Measurements from ENCODE around the gene ACTR1B. TPM values are rescaled to one million over a fixed set of nuclear protein-coding genes. Genes with fewer than 3 reads are reported as not detected.
A peak's percentile ranks its signal among the peaks of the same experiment; 100 is the strongest.

ACTR1B gene
- total RNA-seq, 1 donor from 2014 or later: 39.5 TPM

DNA sequence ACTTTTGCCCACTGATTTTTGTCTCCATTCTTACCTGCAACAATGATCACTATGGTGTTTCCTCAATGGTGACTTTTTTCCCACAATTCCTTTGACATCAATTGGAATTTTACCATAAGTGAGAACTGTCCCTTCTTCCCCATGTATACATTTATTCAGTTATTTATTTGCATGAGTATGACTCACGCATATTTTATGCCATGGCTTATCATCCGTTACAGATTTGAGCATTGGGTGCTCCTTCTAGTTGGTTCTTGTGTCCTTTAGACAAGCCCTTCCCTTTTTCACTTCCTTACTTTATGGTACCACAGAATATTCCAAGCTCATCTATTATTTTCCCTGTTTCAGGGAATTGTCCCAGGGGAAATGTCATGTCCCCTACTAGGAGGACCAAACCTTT is 10.4 kb downstream of the ACTR1B start:
- Histone ChIP-seq H3K36me3 (peaks cover 0 to 32% of the 10 kb centered on the region in 2 donors), H3K27ac (no peak overlapping the region), H3K9me3 (no peaks in the 10 kb centered on the region), H3K27me3 (no peaks in the 10 kb centered on the region), H3K4me1 (no peaks in the 10 kb centered on the region), H3K4me3 (no peak overlapping the region)
- intact Hi-C loops (cut with DNase I): no loop called here
- TF ChIP-seq POLR2A (IDR thresholded peaks at IDR 0.05) (no peak), POLR2AphosphoS5 (IDR thresholded peaks at IDR 0.05; ENCODE audit: insufficient read depth in 1 of 2, low read depth in 1 of 2) (no peak)
- TF ChIP-seq, protein P1, sequence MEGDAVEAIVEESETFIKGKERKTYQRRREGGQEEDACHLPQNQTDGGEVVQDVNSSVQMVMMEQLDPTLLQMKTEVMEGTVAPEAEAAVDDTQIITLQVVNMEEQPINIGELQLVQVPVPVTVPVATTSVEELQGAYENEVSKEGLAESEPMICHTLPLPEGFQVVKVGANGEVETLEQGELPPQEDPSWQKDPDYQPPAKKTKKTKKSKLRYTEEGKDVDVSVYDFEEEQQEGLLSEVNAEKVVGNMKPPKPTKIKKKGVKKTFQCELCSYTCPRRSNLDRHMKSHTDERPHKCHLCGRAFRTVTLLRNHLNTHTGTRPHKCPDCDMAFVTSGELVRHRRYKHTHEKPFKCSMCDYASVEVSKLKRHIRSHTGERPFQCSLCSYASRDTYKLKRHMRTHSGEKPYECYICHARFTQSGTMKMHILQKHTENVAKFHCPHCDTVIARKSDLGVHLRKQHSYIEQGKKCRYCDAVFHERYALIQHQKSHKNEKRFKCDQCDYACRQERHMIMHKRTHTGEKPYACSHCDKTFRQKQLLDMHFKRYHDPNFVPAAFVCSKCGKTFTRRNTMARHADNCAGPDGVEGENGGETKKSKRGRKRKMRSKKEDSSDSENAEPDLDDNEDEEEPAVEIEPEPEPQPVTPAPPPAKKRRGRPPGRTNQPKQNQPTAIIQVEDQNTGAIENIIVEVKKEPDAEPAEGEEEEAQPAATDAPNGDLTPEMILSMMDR (IDR thresholded peaks at IDR 0.05): no peak
- DNase-seq (ENCODE audit: extremely low spot score in 2 of 2): no peak

DNA sequence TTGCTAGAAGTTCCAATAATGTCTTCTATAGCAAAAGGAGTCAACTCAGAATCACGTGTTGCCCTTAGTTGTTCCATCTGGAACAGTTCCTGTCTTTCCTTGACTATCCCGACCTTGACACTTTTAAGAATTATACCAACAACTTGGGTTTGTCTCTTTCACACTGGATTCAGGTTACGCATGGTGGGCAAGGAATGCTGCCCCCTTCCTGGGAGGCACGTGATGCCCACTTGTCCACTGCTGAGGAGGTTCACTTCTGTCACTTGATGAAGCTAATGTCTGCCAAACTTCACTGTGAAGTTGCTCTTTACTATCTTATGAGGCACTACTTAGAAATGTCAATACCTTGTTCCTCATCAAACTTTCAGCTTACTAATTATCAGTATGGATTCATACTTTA is 12.7 kb downstream of the ACTR1B start:
- TF ChIP-seq, protein P1 (IDR thresholded peaks at IDR 0.05): no peak
- TF ChIP-seq POLR2A (IDR thresholded peaks at IDR 0.05) (no peak), POLR2AphosphoS5 (IDR thresholded peaks at IDR 0.05; ENCODE audit: insufficient read depth in 1 of 2, low read depth in 1 of 2) (no peak)
- Histone ChIP-seq H3K4me1 (peaks cover 13% of the 10 kb centered on the region), H3K9me3 (no peaks in the 10 kb centered on the region), H3K36me3 (peaks cover 0 to 24% of the 10 kb centered on the region in 2 donors), H3K4me3 (no peak overlapping the region), H3K27me3 (no peaks in the 10 kb centered on the region), H3K27ac (no peak overlapping the region)
- intact Hi-C loops (cut with DNase I): no loop called here
- no peak for DNase-seq (ENCODE audit: extremely low spot score in 2 of 2)

DNA sequence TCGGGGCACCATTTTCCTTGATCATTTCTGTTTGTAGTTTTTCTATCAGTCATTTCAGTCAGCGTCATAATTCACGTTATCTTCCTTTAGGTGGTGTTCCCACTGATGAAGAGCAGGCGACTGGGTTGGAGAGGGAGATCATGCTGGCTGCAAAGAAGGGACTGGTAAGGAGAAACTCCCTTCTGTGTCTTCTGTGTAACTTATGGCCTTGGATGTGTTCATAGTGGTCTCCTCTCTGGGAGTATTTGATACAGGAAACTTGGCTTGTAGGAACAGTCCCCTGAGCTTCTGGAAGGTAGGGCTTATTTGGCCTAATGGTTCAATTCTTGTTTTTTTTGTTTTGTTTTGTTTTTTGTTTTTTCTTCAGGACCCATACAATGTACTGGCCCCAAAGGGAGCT is 16.9 kb downstream of the ACTR1B start:
- no peaks in the 10 kb centered on the region for H3K9me3 ChIP-seq
- no peak for DNase-seq (ENCODE audit: extremely low spot score in 2 of 2)
- H3K4me1 ChIP-seq: peaks cover 21% of the 10 kb centered on the region
- no peak for TF ChIP-seq POLR2AphosphoS5 (IDR thresholded peaks at IDR 0.05; ENCODE audit: insufficient read depth in 1 of 2, low read depth in 1 of 2)
- no peak for TF ChIP-seq POLR2A (IDR thresholded peaks at IDR 0.05)
- TF ChIP-seq, protein P1 (IDR thresholded peaks at IDR 0.05): no peak
- intact Hi-C loops (cut with DNase I): no loop called here
- no peaks in the 10 kb centered on the region for H3K27me3 ChIP-seq
- peak overlapping the region; percentile 96 for H3K27ac ChIP-seq
- H3K36me3 ChIP-seq: peaks cover 0 to 24% of the 10 kb centered on the region in 2 donors
- peak overlapping the region; percentile 74 to 97 for H3K4me3 ChIP-seq

DNA sequence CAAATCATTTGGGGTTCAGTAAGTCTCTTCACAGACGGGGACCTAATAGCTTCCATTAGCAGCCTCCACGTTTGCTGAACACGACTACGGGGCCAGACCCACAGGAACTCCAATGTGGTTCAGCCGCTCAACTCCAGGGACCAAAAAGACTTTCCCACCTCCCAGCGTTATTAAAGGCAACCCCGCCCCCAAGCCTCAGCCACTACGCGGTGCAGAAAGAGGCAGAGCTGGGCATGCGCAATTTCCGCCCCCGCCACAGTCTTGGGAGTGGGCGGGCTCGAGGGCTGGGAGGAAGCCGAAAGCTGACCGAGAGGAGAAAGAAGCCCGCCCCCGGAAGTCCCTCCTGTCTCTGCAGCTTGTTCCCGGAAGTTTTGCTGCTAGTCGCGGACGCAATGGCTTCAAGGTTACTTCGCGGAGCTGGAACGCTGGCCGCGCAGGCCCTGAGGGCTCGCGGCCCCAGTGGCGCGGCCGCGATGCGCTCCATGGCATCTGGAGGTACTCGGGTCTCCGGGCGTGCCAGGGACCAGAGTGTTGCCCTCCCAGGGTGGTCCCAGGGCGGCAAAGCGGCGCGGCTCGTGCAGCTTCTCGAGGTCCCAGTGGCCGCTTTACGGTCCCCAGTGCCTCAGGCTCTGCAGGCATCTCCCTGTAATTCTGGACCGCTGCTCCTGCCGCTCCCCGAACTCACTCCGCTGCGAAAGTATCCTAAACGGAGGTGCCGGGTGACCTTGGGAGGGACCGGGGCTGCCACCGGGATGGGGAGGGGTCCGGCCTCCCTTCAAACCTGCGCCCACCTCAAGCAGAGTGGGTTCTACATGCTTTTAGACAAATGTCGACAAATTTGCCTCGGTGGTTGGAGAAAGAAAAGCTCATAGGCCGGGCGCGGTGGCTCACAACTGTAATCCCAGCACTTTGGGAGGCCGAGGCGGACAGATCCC is 17.9 kb downstream of the ACTR1B start, which contains the start of gene COX5B:
TSS of gene COX5B (plus strand) at position 368 of the 935 bp plus-strand sequence. CDS start at position 393, 25 bp downstream.
- peaks cover 21% of the 10 kb centered on the region for H3K4me1 ChIP-seq
- peak in 1 of 2 donors; percentile 98 for DNase-seq (ENCODE audit: extremely low spot score in 2 of 2)
- intact Hi-C loops (cut with DNase I): no loop called here
- peak within 1 kb of the TSS; percentile 96 for H3K27ac ChIP-seq
- no peaks in the 10 kb centered on the region for H3K27me3 ChIP-seq
- TF ChIP-seq POLR2A (IDR thresholded peaks at IDR 0.05): peak; percentile 63 to 80
- TF ChIP-seq, protein P1 (IDR thresholded peaks at IDR 0.05): no peak
- TF ChIP-seq POLR2AphosphoS5 (IDR thresholded peaks at IDR 0.05; ENCODE audit: insufficient read depth in 1 of 2, low read depth in 1 of 2): peak; percentile 92 to 99
- no peaks in the 10 kb centered on the region for H3K9me3 ChIP-seq
- H3K36me3 ChIP-seq: peaks cover 0 to 24% of the 10 kb centered on the region in 2 donors
- H3K4me3 ChIP-seq: peak within 1 kb of the TSS; percentile 74 to 97
